GM12875 (cell line): ENCODE data around the gene SNF8.
A peak's percentile ranks its signal among the peaks of the same experiment; 100 is the strongest.

ENCODE experiments used
- H3K4me3 ChIP-seq: one replicate; pipeline ENCODE4 v1.5.1; 2011; ENCODE audit warnings: low read depth, low read length, control low read depth
- CTCF ChIP-seq: IDR thresholded peaks from 2 replicates; pipeline ENCODE4 v1.5.1; 2011; ENCODE audit warnings: low read depth, mild to moderate bottlenecking, control low read depth, inconsistent platforms, low read length, moderate library complexity, borderline replicate concordance; ENCODE audit not compliant: insufficient read depth

The SNF8 gene

GRCh38 chr17:48961516-48962233, 17.0 kb upstream of the SNF8 start:
- no peak overlapping the region for H3K4me3 ChIP-seq
- no peak for TF ChIP-seq CTCF

GRCh38 chr17:48960834-48961515, 16.3 kb upstream of the SNF8 start:
- TF ChIP-seq CTCF: no peak
- no peak overlapping the region for H3K4me3 ChIP-seq

GRCh38 chr17:48954300-48954755, 9.7 kb upstream of the SNF8 start:
- no peak overlapping the region for H3K4me3 ChIP-seq
- TF ChIP-seq CTCF: peak; percentile 37; the same call in 1 of the 2 replicates

- H3K4me3 ChIP-seq: no peak overlapping the region
- TF ChIP-seq CTCF: no peak
Observed at GRCh38 chr17:48952904-48953303, 8.3 kb upstream of the SNF8 start.

GRCh38 chr17:48951572-48951971, 6.9 kb upstream of the SNF8 start:
- TF ChIP-seq CTCF: no peak
- H3K4me3 ChIP-seq: no peak overlapping the region

GRCh38 chr17:48945261-48945651, 614 bp upstream of the SNF8 start:
- peak overlapping the region; percentile 57 for H3K4me3 ChIP-seq

GRCh38 chr17:48933035-48933434, 11.6 kb downstream of the SNF8 start:
- no peak for TF ChIP-seq CTCF

GRCh38 chr17:48930435-48930873, 14.2 kb downstream of the SNF8 start:
- TF ChIP-seq CTCF: no peak
- H3K4me3 ChIP-seq: no peak overlapping the region

More at GRCh38 chr17:48933035-48933434, 11.6 kb downstream of the SNF8 start:
- H3K4me3 ChIP-seq: no peak overlapping the region
